GM15510 (cell line): Measurements from ENCODE around the gene LRRC2.

Source experiments
- POLR2A ChIP-seq: IDR thresholded peaks from 3 replicates; pipeline ENCODE4 v1.6.1; 2011; ENCODE audit warnings: borderline replicate concordance; ENCODE audit not compliant: insufficient read length; ENCODE audit errors: extremely low read depth

The LRRC2 gene

GRCh38 chr3:46545818-46546630, 20.1 kb downstream of the LRRC2 start:
- TF ChIP-seq POLR2A = no peak

- TF ChIP-seq POLR2A = no peak
These were observed 21.2 kb downstream of the LRRC2 start for GRCh38 chr3:46544771-46545503.

- TF ChIP-seq POLR2A = no peak
These were observed 23.3 kb downstream of the LRRC2 start for GRCh38 chr3:46542801-46543201.

GRCh38 chr3:46542344-46542743, 23.8 kb downstream of the LRRC2 start:
- no peak for TF ChIP-seq POLR2A

GRCh38 chr3:46541835-46542234, 24.3 kb downstream of the LRRC2 start:
- no peak for TF ChIP-seq POLR2A

GRCh38 chr3:46540550-46540949, 25.6 kb downstream of the LRRC2 start:
- no peak for TF ChIP-seq POLR2A

GRCh38 chr3:46539443-46540005, 26.6 kb downstream of the LRRC2 start:
- no peak for TF ChIP-seq POLR2A

GRCh38 chr3:46538803-46539442, 27.2 kb downstream of the LRRC2 start:
- peak; percentile 25 for TF ChIP-seq POLR2A

- no peak for TF ChIP-seq POLR2A
These were observed 28.3 kb downstream of the LRRC2 start for GRCh38 chr3:46537779-46538178.

GRCh38 chr3:46537316-46537715, 28.8 kb downstream of the LRRC2 start:
- no peak for TF ChIP-seq POLR2A

- TF ChIP-seq POLR2A = no peak
These were observed 29.3 kb downstream of the LRRC2 start for GRCh38 chr3:46536758-46537157.

GRCh38 chr3:46535746-46536145, 30.4 kb downstream of the LRRC2 start:
- no peak for TF ChIP-seq POLR2A

- TF ChIP-seq POLR2A = no peak
These were observed 33.0 kb downstream of the LRRC2 start for GRCh38 chr3:46533091-46533490.

GRCh38 chr3:46527239-46527638, 38.9 kb downstream of the LRRC2 start:
- no peak for TF ChIP-seq POLR2A

GRCh38 chr3:46524832-46525231, 41.3 kb downstream of the LRRC2 start:
- no peak for TF ChIP-seq POLR2A

- TF ChIP-seq POLR2A = no peak
These were observed 42.1 kb downstream of the LRRC2 start for GRCh38 chr3:46524008-46524407.

- TF ChIP-seq POLR2A = no peak
These were observed 42.5 kb downstream of the LRRC2 start for GRCh38 chr3:46523556-46523955.
